CD4-positive, alpha-beta T cell treated with Interleukin-10 for 1 hour (primary cell): ENCODE measurements around the gene FAM131C.
"Not testable (repeated sequence)": the region's sequence is repeated elsewhere in the genome, so short reads cannot be mapped to it uniquely, and the experiment has no call there.

Source experiments
- DNase-seq: peaks from one replicate; pipeline ENCODE4 v3.0.0-alpha.2; 2020

FAM131C gene

DNA sequence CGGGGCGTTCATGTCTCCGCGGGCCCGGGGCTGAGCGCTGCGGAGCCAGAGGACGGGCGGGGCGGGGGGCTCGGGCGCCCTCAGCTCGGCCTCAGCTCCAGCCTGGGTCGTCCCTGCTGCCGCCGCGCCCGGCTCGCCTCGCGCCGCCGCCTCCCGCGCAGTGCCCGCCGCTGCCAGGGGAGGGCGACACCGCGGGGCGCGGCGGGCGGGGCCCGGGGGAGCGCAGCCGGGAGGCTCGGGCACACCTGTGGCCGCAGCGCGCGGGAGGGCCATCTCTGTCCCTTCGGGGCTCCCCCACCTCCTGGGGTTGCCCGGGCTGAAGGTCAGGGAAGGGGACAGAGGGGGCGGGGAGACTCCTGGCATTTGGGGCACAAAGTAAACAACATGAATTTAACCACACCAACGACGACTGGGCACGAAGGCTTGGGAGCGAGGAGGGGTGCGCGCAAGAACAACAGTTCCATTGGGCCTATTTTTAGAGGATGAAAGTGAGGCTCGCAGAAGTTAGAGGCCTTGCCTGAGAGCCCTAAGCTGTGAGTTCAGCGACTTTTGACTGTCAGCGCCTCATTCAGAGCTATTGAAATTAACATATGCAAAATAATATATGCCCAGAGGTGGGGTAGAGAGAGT lies at the start of gene FAM131C:
TSS of gene FAM131C (minus strand) at position 162 of the 630 bp plus-strand sequence. CDS start 209 bp downstream, outside the sequence.
- peak; percentile 30 for DNase-seq

DNA sequence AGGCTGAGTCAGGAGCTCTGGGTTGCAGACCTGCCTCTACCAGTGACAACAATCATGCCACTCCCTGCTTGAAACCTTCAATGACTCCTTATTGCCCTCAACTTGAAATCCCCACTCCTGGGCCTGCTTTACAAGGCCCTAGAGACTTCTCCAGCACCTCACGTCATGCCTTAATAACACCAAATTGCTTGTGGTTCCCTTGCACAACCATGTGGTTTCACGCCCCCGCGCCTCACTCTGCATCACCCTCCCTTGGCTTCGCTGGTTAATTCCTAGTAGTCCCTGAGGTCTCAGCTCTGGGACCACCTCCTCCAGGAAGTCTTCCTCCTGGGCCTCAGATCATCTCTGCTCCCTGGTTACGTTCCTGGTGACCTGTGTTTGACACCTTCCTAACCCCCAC lies 49.5 kb upstream of the FAM131C start:
- peak; percentile 42 for DNase-seq

- DNase-seq = no peak
These were observed 49.0 kb upstream of the FAM131C start for GRCh38 chr1:16122350-16122881.

- DNase-seq = no peak
These were observed 47.5 kb upstream of the FAM131C start for GRCh38 chr1:16120940-16121410.

GRCh38 chr1:16120407-16120806 lies 47.0 kb upstream of the FAM131C start:
- DNase-seq = no peak

- DNase-seq = no peak
These were observed 46.5 kb upstream of the FAM131C start for GRCh38 chr1:16119926-16120325.

DNA sequence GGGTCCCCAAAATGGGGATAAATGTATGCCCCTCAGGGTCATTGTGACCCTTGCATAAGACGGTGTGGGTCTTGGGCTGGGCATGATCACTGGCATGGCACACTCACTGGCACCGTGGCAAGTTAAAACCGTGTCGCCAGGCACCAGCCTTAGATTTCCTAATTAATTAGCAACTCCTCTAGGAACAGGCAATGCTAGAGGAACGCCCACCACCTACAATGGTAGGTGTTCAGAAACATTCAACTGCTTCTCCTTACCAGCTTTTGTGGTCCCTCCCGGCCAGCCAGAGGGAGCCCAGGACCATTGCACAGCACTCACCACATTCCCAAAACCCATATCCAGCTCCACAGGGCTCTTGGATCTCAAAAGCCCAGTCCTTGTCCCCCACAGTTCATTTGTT lies 46.1 kb upstream of the FAM131C start:
- DNase-seq = no peak

DNA sequence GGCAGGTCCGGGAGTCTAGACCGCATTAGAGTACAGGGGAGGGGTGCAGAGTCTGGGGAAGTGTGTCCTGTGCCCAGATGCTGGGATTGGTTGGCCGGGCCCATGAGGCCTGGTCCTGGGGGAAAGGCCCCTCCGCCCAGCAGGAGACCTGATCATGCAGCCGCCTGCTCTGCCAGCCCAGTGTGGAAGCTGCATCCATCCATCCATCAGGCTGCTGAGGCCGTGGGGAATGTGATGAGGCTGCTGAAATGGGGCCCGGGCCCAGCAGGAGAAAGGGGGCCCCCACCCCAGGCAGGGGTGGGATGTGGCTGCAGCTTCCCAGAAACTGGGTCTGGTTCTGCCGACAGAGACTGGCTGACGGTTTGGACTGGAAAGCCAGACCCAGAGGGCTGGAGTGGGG lies 45.3 kb upstream of the FAM131C start:
- no peak for DNase-seq

GRCh38 chr1:16117936-16118335 lies 44.5 kb upstream of the FAM131C start:
- DNase-seq = no peak

- DNase-seq = no peak
These were observed 43.9 kb upstream of the FAM131C start for GRCh38 chr1:16117369-16117768.

GRCh38 chr1:16116625-16117024 lies 43.2 kb upstream of the FAM131C start:
- no peak for DNase-seq

- DNase-seq = no peak
These were observed 42.6 kb upstream of the FAM131C start for GRCh38 chr1:16116002-16116401.

- no peak for DNase-seq
These were observed 42.1 kb upstream of the FAM131C start for GRCh38 chr1:16115468-16115983.

GRCh38 chr1:16114527-16115467 lies 41.3 kb upstream of the FAM131C start:
- DNase-seq = no peak

DNA sequence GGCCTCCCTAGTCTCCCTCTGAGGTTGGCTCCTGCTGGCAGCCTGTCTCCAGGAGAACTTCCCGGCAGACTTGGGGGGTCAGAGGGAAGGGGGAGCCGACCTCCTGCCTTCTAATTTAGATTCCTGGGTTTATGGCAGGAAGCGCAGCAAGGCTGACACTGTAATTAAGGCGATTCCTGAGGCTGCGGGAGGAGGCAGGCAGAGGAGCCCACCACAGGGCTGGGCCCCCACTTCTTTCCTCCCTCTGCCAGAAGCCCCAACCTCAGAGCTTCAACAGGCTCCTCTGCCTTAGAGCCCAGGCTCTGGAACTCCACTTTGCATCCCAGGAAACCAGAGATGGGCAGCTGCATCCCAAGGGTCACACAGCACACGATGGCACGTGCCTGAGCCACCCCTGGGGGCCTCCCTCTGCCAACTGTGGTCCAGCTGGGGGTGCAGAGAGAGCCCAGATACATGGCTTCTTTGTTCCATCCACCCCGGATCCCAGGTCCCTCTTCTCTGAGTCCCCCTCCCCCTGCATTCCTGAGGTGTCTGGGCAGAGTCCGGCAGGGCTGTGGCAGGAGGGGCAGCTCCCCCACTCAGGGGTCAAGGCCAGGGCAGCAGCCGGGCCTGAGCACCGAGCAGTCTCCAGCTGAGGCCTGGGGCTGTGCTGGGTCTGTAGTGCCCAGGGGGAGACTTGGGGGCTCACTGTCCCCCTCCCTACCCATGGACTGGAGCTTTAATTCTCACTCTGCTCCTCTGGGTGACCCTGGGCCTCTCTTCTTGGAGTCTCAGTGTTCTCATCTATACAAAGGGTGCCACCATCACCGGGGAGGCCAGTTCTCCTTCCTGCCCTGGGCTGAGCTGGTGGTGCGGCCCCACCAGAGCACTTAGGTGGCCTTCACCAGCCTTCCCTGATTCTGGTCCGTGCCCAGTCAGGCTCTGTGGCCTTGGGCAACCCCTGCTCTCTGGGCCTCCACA lies 39.4 kb upstream of the FAM131C start:
- no peak for DNase-seq

DNA sequence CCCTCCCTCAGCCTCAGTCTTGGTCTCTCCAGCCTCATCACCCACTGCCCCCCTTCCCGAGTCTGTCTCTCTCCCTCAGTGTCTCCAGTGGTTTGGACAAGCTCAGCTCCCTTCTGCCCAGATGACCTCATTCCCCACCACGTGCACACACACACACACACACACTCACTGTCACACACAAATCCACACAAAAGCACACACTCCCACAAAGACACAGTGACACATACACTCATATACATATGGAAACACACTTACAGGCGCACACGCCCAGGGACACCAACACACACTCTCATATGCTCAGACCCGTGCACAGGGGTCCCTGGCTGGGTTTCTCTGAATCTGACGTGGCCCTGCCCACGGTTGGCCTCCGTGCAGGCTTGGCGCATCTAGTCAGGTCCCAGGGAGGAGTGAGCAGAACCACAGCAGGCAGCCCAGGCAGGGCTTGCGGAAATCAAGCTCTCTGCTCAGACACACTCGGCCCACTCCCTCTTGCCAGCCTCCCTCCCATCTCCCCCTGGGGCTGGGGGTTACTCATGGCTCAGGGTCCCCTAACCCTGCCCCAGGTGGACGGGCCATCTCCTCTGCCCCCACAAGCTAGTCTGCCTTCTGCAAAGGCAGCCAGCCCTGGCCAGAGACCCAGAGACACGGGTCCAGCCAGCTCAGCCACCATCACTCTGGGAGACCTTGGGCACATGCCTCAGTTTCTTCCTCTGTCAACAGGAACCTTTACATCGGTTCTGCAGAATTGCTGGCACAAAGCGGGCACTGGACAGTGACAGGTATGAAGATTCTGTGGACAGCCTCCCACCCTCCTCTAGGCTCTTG lies 38.5 kb upstream of the FAM131C start:
- DNase-seq = no peak

GRCh38 chr1:16110884-16111283 lies 37.4 kb upstream of the FAM131C start:
- no peak for DNase-seq

DNA sequence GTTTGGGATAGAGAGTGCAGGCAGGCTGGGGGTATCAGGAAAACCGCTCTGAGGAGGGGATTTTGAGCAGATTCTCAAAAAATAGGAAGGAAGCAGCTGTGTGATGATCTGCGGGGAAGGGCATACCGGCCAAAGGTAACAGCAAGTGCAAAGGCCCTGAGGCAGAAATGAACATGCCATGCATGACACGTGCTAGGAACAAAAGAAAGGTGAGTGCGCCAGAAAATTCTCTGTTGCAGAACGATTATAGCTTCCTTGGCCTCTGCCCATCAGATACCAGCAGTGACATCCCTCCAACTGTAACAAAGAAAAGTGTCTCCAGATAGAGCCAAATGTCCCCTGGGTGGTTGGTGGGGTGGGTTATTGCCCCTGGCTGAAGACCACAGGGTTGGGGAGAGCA lies 37.0 kb upstream of the FAM131C start:
- DNase-seq = no peak

DNA sequence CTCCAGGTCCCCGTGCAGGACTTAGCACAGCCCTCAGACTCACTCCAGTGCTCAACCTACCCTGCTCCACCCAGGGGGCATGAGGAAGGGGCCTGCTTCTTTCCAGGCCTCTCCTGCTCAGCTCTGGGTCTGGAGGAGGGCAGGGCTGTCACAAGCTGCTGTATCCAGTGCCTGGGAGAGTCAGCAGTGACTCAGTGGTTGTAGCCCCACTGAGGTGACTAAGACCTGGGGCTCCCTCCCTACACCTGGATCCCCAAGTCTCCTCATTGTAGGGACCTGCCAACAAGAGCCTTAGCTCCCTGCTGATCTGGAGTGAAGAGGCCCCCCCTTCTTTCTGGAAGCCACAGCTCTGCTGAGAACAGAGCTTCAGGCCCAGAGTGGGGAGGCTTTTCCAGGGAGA lies 36.1 kb upstream of the FAM131C start:
- no peak for DNase-seq

- DNase-seq = not testable (repeated sequence)
These were observed 33.6 kb upstream of the FAM131C start for GRCh38 chr1:16107039-16107438.

DNA sequence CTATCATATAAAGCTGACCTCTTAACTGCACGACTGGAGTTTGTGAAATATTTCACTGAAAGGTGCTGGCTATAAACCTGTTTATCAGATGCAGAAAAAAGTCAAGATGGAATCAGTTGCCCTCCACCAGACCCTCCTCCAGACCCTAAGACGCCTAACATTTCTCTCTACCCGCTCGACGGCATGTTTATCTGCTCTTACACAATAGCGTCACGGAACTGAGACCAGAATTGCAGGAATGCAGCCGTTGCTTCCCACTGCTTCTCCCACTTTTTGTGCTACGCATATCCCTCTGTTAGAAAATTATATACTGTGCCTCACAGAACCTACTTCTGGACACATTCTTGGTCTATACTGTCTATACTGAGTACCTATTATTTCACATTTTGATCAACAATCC lies 28.2 kb upstream of the FAM131C start:
- no peak for DNase-seq
